KBM-7 (cell line): ENCODE measurements around the gene ATF1.
A peak's percentile ranks its signal among the peaks of the same experiment; 100 is the strongest.
"Not testable (repeated sequence)": the region's sequence is repeated elsewhere in the genome, so short reads cannot be mapped to it uniquely, and the experiment has no call there.

Experiments
- DNase-seq: peaks from one replicate; pipeline ENCODE4 v3.0.0-alpha.2; 2015
- in situ Hi-C: fragments of 300-500 bp; cut with MboI; formaldehyde crosslinking; loops from 2 replicates; pipeline ENCODE4 v1.14.3; 2020; ENCODE audit warnings: low sequenced_read_pairs, low pct_unique_long_range_greater_than_20kb, mixed read lengths

The ATF1 gene

GRCh38 chr12:50749459-50749882, 14.4 kb upstream of the ATF1 start:
- in situ Hi-C loops: loop anchor here (25.0 kb wide), 1 partner anchor 262 kb away; no protein-coding TSS in a partner anchor
- DNase-seq: no peak

GRCh38 chr12:50750366-50750765, 13.5 kb upstream of the ATF1 start:
- in situ Hi-C loops: no loop called here
- DNase-seq: no peak

- in situ Hi-C loops: no loop called here
- no peak for DNase-seq
Measured at GRCh38 chr12:50751948-50752721, 11.8 kb upstream of the ATF1 start.

- in situ Hi-C loops: no loop called here
- no peak for DNase-seq
Measured at GRCh38 chr12:50753232-50753769, 10.6 kb upstream of the ATF1 start.

GRCh38 chr12:50764286-50765094, 589 bp downstream of the ATF1 start:
- peak; percentile 59 for DNase-seq
- in situ Hi-C loops: no loop called here

GRCh38 chr12:50765095-50765911, 1.4 kb downstream of the ATF1 start:
- in situ Hi-C loops: no loop called here
- DNase-seq: peak; percentile 61

- in situ Hi-C loops: no loop called here
- DNase-seq: no peak
Measured at GRCh38 chr12:50768391-50768790, 4.5 kb downstream of the ATF1 start.

GRCh38 chr12:50768813-50769212, 4.9 kb downstream of the ATF1 start:
- in situ Hi-C loops, DNase-seq: not testable (repeated sequence)

GRCh38 chr12:50771409-50771808, 7.5 kb downstream of the ATF1 start:
- in situ Hi-C loops: no loop called here
- no peak for DNase-seq

GRCh38 chr12:50772470-50772869, 8.6 kb downstream of the ATF1 start:
- DNase-seq: no peak
- in situ Hi-C loops: no loop called here

GRCh38 chr12:50772877-50773276, 9.0 kb downstream of the ATF1 start:
- in situ Hi-C loops: no loop called here
- no peak for DNase-seq

GRCh38 chr12:50775251-50775650, 11.3 kb downstream of the ATF1 start:
- no peak for DNase-seq
- in situ Hi-C loops: no loop called here

GRCh38 chr12:50776749-50777728, 13.1 kb downstream of the ATF1 start:
- in situ Hi-C loops: no loop called here

GRCh38 chr12:50778663-50779590, 15.0 kb downstream of the ATF1 start:
- in situ Hi-C loops: no loop called here
- no peak for DNase-seq

More at GRCh38 chr12:50776749-50777728, 13.1 kb downstream of the ATF1 start:
- DNase-seq: no peak

- in situ Hi-C loops: no loop called here
- DNase-seq: no peak
Measured at GRCh38 chr12:50780013-50780412, 16.1 kb downstream of the ATF1 start.

- no peak for DNase-seq
- in situ Hi-C loops: no loop called here
Measured at GRCh38 chr12:50784501-50784900, 20.6 kb downstream of the ATF1 start.

- in situ Hi-C loops: no loop called here
- DNase-seq: no peak
Measured at GRCh38 chr12:50785406-50786001, 21.6 kb downstream of the ATF1 start.
